Measurements from ENCODE around the gene NHEJ1.

NHEJ1 gene

DNA sequence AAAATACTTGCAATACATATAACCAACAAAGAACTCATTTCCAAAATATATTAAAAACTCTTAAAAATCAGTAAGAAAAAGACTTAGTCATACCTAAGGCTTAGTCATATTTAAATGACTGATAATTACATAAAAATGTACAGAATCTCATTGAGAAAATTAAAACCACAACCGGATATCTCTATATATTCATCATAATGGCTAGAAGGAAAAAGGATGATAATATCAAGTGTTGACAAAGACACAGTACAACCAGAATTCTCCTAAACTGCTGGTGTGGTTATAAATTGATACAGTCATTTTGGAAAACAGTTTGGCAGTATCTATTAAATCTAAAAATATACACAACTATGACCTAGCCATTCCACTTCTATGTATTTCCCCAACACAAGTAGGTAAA lies 72.8 kb downstream of the NHEJ1 start:
- DNase-seq (ENCODE audit: low read depth in 2 of 2) = no peak

DNA sequence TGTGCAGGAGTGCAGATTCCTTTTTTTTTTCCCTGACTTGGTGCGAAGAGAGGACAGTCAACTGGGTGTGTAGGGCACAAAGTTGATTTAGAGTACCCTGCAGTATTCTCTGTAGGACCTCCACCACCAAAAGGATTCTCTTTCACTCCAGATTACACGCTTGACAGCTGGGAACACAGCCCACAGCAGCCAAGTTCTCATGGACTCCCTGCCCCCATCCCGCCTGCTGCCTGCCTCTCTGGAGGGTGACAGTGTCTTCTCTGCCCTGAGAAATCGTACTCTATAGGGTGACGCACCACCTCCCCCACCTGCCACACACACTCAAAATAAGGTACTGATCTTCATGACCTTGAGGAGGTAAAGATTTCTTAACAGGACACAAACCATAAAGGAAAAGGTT lies 73.3 kb downstream of the NHEJ1 start:
- no peak for DNase-seq (ENCODE audit: low read depth in 2 of 2)

DNA sequence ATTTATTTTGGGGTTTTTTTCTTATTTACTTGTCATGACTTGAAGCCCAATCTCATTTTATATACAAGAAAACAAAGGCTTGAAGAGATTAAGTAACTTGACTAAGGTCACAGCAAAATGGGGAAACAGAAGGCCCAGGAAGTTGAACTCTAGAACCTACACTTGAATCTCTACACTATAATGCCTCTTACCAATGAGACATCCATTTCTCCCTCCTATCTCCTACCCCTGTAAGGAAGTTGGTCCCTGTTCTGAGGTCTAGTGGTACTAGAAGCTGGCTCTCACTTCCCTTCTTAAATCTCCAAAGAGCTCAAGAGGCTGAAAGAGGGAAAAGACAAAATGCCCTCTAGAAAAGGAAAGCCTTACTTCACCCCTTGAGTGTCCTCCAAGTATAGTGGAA lies 74.4 kb downstream of the NHEJ1 start:
- no peak for DNase-seq (ENCODE audit: low read depth in 2 of 2)

DNA sequence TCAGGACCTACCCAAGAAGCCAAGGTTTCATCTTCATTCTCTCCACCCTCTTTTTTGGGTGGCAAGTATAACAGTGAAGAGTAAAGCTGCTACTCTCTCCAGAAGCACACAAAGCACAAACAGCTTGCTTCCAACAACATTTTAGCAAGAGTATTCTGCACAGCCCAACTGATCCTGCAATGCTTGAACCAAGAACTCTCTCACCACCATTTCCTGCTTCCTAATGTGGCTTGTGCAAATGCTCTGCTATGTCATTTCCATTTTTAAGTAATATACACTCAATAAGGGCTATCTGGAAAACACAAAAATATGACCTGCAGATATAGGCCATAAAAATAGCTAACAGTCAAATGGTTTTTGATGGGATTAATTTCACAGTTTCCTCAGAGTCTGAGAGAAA lies 75.8 kb downstream of the NHEJ1 start:
- no peak for DNase-seq (ENCODE audit: low read depth in 2 of 2)

DNA sequence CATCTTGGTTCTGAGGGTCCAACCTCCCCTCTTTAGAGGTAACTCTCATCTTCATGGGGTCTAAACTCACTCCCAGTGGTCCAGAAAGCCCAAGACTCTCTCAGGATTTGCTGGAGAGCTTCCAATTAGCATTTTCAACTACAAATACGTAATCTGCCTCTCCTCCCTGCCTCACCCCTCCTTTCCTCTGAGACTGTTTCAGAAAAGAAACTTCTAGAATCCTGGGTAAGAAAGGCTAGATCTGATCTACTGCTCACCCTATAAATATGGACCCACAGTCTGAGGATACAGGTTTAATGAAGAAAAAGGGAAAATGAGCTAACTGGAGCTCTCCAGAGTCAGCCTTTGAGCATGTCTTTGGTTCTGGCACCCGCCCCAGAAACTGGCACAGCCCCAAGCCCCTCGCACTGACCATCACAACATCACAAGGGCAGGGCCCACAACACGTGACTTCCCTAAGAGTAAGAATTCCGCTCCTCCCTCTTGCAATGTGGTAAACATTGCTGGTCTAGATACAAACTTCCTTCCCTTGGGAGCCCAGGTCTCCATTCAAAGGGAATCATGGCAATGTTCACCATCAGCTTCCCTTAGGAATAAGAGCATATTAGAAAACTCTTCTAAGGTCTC lies 78.2 kb downstream of the NHEJ1 start:
- no peak for DNase-seq (ENCODE audit: low read depth in 2 of 2)

- DNase-seq (ENCODE audit: low read depth in 2 of 2) = no peak
These were observed 78.8 kb downstream of the NHEJ1 start for GRCh38 chr2:219081701-219082331.

DNA sequence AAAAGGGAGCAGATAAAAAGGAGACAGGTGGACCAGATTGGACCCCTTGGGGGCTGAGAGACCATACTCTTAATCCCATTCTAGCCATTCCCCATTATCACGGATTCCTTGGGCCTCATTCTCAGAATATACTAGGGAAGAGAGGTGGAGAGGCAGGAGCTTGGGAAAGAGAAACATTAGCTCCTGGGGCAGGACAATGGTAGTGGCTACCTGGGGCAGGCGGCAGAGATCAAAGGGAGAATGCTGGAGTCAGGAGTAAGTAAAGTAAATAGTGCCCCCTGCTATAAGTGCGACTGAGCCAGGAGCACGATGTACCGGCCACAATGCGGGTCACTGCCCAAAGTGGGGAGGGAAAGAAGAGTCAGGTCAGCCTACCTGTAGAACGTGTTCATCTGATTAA lies 79.5 kb downstream of the NHEJ1 start:
- DNase-seq (ENCODE audit: low read depth in 2 of 2) = no peak

DNA sequence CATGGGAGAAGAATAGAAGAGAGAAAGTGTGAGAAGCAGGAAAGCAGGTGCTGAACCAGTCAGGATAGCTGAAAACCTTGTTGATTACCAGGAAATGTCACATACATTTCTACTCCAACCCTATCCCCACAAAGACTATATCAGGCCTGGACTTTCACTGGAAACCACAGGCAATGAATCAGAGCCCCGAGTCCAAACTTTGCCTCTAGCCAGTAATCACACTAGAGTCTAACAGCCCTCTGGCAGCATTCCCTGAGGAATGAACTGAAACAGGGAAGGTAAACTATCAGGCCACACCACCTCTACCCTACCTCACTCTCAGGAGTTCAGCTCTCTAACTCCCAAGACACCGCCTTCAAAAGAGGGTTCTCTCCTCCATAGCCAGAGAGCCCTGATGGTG lies 81.2 kb downstream of the NHEJ1 start:
- DNase-seq (ENCODE audit: low read depth in 2 of 2) = no peak

DNA sequence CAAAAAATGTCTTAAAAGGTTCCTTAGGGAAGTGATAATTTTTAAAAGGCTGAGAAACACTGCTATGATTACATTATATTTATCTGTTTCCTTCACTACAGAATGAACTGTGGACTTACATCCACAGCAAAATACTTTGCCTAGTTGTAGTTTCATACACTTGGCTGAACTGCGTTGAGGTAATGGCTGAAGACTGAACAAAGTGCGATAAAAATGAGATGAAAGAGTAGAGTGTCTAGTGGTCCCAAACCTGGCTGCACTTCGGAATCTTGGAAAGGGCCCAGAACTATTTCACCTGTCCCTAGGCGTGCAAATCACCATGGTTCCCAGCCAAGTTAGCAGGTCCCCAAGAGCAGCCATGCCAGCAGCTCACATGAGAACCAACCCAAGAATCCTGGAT lies 81.7 kb downstream of the NHEJ1 start:
- no peak for DNase-seq (ENCODE audit: low read depth in 2 of 2)

- DNase-seq (ENCODE audit: low read depth in 2 of 2) = no peak
These were observed 82.5 kb downstream of the NHEJ1 start for GRCh38 chr2:219078126-219078525.

GRCh38 chr2:219076253-219076652 lies 84.4 kb downstream of the NHEJ1 start:
- DNase-seq (ENCODE audit: low read depth in 2 of 2) = no peak

- DNase-seq (ENCODE audit: low read depth in 2 of 2) = no peak
These were observed 87.0 kb downstream of the NHEJ1 start for GRCh38 chr2:219073413-219074129.

DNA sequence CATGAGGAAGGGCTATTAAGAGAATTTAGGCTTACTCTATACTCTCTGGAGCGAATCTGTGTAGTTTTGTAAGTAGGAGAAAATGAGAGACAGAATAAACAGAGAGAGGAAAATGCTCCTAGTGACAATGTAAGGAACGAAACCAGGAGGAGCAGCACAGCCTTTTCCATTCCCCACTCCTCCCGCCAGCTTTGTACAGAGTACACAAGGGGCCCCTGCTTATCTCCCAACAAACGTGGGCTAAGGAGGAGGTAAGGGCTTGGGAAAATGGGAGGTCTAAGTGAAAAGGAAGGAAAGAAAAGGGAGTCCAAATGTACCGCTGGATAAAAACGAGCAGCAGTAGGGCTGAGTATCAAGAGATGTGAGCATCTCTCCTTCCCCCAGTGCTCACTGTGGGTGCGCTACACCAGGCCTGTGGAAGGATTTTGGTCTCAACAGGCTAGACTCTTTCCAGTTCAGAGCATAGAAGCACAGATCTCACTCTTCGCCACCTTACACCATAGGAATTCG lies 87.8 kb downstream of the NHEJ1 start:
- DNase-seq (ENCODE audit: low read depth in 2 of 2) = no peak

DNA sequence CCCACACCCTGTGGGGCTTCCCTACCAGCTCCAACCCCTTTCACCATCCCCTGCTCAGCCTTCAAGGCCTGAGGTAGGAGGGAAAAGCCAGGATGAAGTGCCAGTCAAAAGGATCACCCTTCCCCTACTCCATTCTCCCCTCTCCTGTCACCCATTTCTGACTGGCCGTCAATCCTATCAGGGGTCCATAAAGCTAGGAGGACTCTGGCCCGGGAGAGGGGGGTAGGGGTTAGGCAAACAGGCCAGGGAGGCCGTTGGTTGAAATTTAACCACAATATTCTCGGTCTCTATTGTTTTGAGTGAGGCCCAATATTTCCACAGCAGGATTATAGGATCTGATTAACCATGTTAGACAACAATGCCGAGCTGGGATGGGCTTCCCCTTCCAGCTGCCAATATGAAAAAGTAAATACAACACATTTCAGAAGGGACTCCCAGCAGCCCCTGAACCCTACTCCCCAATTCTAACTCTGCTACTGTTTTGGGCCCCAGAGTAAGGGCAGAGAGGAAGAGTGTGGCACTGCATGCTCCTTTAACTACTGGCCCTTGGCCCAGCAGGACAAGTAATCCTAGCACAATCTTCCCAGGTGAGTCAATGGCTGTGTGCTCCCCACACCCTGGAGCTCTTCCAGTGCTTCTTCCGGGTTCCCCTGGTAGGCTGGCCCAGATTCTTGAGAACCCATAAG lies 89.3 kb downstream of the NHEJ1 start:
- DNase-seq (ENCODE audit: low read depth in 2 of 2) = no peak

- no peak for DNase-seq (ENCODE audit: low read depth in 2 of 2)
These were observed 95.1 kb downstream of the NHEJ1 start for GRCh38 chr2:219065484-219065883.

GRCh38 chr2:219062081-219062480 lies 98.5 kb downstream of the NHEJ1 start:
- DNase-seq (ENCODE audit: low read depth in 2 of 2) = no peak

- DNase-seq (ENCODE audit: low read depth in 2 of 2) = no peak
These were observed 99.5 kb downstream of the NHEJ1 start, which contains the start of gene IHH for GRCh38 chr2:219060821-219061791. Gene IHH, minus strand, starts transcription at chr2:219060921. Its CDS starts 454 bp downstream, at chr2:219060467.

DNA sequence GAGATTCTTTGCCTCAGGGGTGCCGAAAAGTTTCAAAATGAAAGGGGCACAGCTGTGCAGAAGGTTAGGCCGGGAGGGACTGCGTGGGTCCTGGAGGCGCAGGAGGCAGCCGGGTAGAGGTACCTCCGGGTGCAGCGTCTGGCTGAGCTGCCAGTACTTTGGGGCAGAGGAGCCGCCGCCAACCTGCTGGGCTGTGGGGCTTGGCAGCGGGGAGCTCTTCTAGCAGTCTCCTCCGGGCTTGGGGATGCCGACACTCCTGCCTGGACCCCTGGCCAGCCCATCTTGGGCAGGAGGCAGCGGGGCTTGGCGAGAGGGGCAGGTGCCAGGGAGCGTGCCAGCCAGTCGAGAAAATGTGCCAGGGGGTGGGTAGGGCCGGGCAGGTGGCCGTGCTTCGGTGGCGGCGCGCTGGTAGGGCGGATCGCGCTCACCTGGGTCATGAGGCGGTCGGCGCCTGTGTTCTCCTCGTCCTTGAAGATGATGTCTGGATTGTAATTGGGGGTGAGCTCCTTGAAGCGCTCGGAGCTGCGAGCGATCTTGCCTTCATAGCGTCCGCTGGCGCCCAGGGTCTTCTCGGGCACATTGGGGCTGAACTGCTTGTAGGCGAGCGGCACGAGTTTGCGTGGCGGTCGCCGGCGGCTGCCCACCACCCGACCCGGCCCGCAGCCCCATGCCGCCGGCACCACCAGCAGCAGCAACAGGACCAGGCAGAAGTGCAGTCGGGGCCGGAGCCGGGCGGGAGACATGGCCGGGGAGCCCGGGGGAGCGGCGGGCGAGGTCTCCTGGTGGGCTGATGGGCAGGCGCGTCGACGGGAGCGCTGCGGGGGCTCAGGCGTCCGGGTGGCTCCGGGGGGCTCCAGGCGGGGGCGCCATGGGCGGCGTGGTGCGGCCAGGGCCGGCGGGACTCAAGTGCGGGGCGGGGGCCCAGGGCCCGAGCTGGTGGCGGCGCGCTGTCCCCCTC lies 100.6 kb downstream of the NHEJ1 start:
- DNase-seq (ENCODE audit: low read depth in 2 of 2) = no peak

DNA sequence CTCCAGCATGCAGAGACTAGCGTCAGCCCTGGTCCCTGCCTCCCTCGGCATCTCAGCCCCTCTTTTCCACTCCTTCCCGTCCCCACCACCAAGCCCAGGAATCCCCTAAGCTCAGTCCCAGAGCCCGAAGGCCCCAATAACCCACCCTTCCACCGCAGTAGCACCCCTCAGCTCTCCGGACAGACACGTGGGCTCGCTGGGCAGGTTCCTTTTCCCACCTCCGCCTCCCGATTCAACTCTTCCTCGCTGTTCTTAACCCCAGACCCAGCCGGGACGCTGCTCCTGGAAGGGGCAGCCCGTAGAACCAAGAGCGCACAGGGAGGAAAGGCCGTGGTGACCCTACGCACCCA lies 101.3 kb downstream of the NHEJ1 start:
- no peak for DNase-seq (ENCODE audit: low read depth in 2 of 2)

Measured in stimulated activated CD8-positive, alpha-beta memory T cell treated with anti-CD3 and anti-CD28 coated beads, Interleukin-15, amount 100 ng/mL, for 48 hours (primary cell).